Endothelial cell of umbilical vein (primary cell): ENCODE results near the gene UGT1A3. TPM values are rescaled to one million over a fixed set of nuclear protein-coding genes. Genes with fewer than 3 reads are reported as not detected.

Source experiments
- BruUV-seq: library from RNA; stranded (reverse); fragments of 400-500 nt; replicated peaks from 2 replicates; lab custom pipeline; 2021; lab: Mats Ljungman, UMichigan
- CTCF ChIA-PET: fragments of 300-600, 350-600 bp; sonication (Branson Sonifier 250); formaldehyde crosslinking; loops from one replicate; lab custom pipeline; 2021; ENCODE audit warnings: antibody characterized with exemption, inconsistent platforms; lab: Charles Lee
- POLR2A ChIA-PET: fragments of 300-600, 350-600 bp; sonication (Branson Sonifier 250); formaldehyde crosslinking; loops from one replicate; lab custom pipeline; 2021; ENCODE audit warnings: antibody characterized with exemption, inconsistent platforms; lab: Charles Lee
- DNase-seq: peaks from one replicate; pipeline ENCODE4 v3.0.0-alpha.2; 2011; ENCODE audit warnings: low read depth, low spot score
- FAIRE-seq: peaks from 2 replicates; lab custom pipeline; 2011; peaks lifted over from hg19 to GRCh38; lab: Jason Lieb, UNC
- H2AFZ ChIP-seq: 2 replicates; pipeline ENCODE4 v1.6.0; 2012; ENCODE audit warnings: low read depth, low read length, control low read depth, inconsistent platforms
- H3K27ac ChIP-seq: 2 replicates; pipeline ENCODE4 v1.5.1; 2011; ENCODE audit warnings: low read depth, mild to moderate bottlenecking, control low read depth, low read length, moderate library complexity; ENCODE audit not compliant: insufficient read depth
- H3K27me3 ChIP-seq, 2 experiments: 2 replicates each; pipeline versions ENCODE4 v1.6.0 to v1.6.1; 2011; ENCODE audit warnings: low read length in 2 of 2, mixed read lengths in 1 of 2; ENCODE audit not compliant: control insufficient read depth in 2 of 2, insufficient read depth in 2 of 2
- H3K36me3 ChIP-seq, 2 experiments: 2 replicates in 1 of 2; 3 replicates in 1 of 2; pipeline ENCODE4 v1.5.1; 2011; ENCODE audit warnings: low read length in 2 of 2, mild to moderate bottlenecking in 1 of 2, moderate library complexity in 1 of 2; ENCODE audit not compliant: control insufficient read depth in 2 of 2, insufficient read depth in 2 of 2; ENCODE audit errors: extremely low read depth in 1 of 2
- H3K4me1 ChIP-seq: 3 replicates; pipeline ENCODE4 v1.5.1; 2011; ENCODE audit warnings: mild to moderate bottlenecking, low read length; ENCODE audit not compliant: control insufficient read depth, insufficient read depth; ENCODE audit errors: extremely low read depth
- H3K4me2 ChIP-seq: 2 replicates; pipeline ENCODE4 v1.6.1; 2011; ENCODE audit warnings: low read length, control low read depth, mixed read lengths; ENCODE audit not compliant: insufficient read depth
- H3K4me3 ChIP-seq, 3 experiments: fragments of 200-600 bp in 1 of 3; sonication (generic), shearing (Covaris generic) in 1 of 3; replicated peaks in 1 of 3; 2 replicates each; pipeline ENCODE4 v1.5.1; 2011 to 2016; ENCODE audit warnings: control low read depth in 3 of 3, low read length in 3 of 3, mild to moderate bottlenecking in 2 of 3, inconsistent platforms in 1 of 3, low read depth in 1 of 3, moderate library complexity in 1 of 3; ENCODE audit not compliant: insufficient read depth in 1 of 3
- H3K79me2 ChIP-seq: 2 replicates; pipeline ENCODE4 v1.6.0; 2012; ENCODE audit warnings: low read length, inconsistent platforms; ENCODE audit not compliant: control insufficient read depth, insufficient read depth
- H3K9ac ChIP-seq: replicated peaks from 2 replicates; pipeline ENCODE3; 2011; ENCODE audit warnings: low read length, control low read depth; ENCODE audit not compliant: insufficient read depth; ENCODE audit errors: extremely low read depth
- H3K9me1 ChIP-seq: replicated peaks from 3 replicates; pipeline ENCODE4 v1.6.0; 2011; ENCODE audit warnings: mild to moderate bottlenecking, low read length; ENCODE audit not compliant: control insufficient read depth, insufficient read depth; ENCODE audit errors: extremely low read depth
- H3K9me3 ChIP-seq: replicated peaks from 2 replicates; pipeline ENCODE4 v1.5.1; 2012; ENCODE audit warnings: low read length, inconsistent platforms; ENCODE audit not compliant: control insufficient read depth, insufficient read depth
- H4K20me1 ChIP-seq: replicated peaks from 2 replicates; pipeline ENCODE3; 2011; ENCODE audit warnings: mild to moderate bottlenecking, low read length; ENCODE audit not compliant: control insufficient read depth, insufficient read depth; ENCODE audit errors: extremely low read depth
- CTCF ChIP-seq, 2 donors: IDR thresholded peaks; 1 replicate in 1 of 2; 2 replicates in 1 of 2; pipeline ENCODE4 v1.5.1; 2011; ENCODE audit warnings: low read length in 2 of 2, mild to moderate bottlenecking in 2 of 2, moderate library complexity in 2 of 2, control low read depth in 1 of 2, inconsistent platforms in 1 of 2, low read depth in 1 of 2; ENCODE audit not compliant: insufficient read depth in 1 of 2; ENCODE audit errors: extremely low read depth in 1 of 2
- EZH2 ChIP-seq: IDR thresholded peaks from 2 replicates; pipeline ENCODE4 v1.6.1; 2012; ENCODE audit warnings: borderline replicate concordance, low read depth, mild to moderate bottlenecking, moderate library complexity, low read length, inconsistent platforms; ENCODE audit not compliant: severe bottlenecking
- FOS ChIP-seq: IDR thresholded peaks from 2 replicates; pipeline ENCODE4 v1.6.1; 2011; ENCODE audit warnings: mild to moderate bottlenecking, low read length, moderate library complexity, borderline replicate concordance; ENCODE audit not compliant: insufficient read depth
- GATA2 ChIP-seq: IDR thresholded peaks from 2 replicates; pipeline ENCODE4 v1.7.0; 2011; ENCODE audit warnings: low read depth, mild to moderate bottlenecking, moderate library complexity, mixed read lengths, low read length; ENCODE audit not compliant: insufficient read length, insufficient read depth
- JUN ChIP-seq: IDR thresholded peaks from 2 replicates; pipeline ENCODE4 v1.6.1; 2011; ENCODE audit warnings: borderline replicate concordance, low read depth; ENCODE audit not compliant: insufficient read length, insufficient read depth
- MAX ChIP-seq: IDR thresholded peaks from 2 replicates; pipeline ENCODE4 v1.6.1; 2011; ENCODE audit not compliant: insufficient read depth, insufficient read length
- MYC ChIP-seq: IDR thresholded peaks from one replicate; pipeline ENCODE4 v1.6.1; 2011; ENCODE audit warnings: mild to moderate bottlenecking, low read depth, low read length
- POLR2A ChIP-seq: IDR thresholded peaks from 2 replicates; pipeline ENCODE4 v1.6.1; 2012; ENCODE audit warnings: low read depth, mild to moderate bottlenecking, control low read depth, low read length
- POLR2AphosphoS5 ChIP-seq: IDR thresholded peaks from 2 replicates; pipeline ENCODE4 v1.6.1; 2012; ENCODE audit warnings: low read depth, mild to moderate bottlenecking, control low read depth, low read length, moderate library complexity; ENCODE audit not compliant: insufficient read depth
- dilution Hi-C: fragments of 300-500 bp; cut with MboI; formaldehyde crosslinking; loops from one replicate; pipeline ENCODE4 v1.15.0; 2019; ENCODE audit warnings: low sequenced_read_pairs; ENCODE audit not compliant: extremely low pct_ligation_motif_present
- intact Hi-C: fragments of 100-400 bp; cut with micrococcal nuclease; formaldehyde crosslinking; loops from one replicate; pipeline ENCODE4 v1.10.0; 2022
- polyA plus RNA-seq, 4 experiments: library from polyadenylated mRNA; depleted of rRNA in 3 of 4; stranded (reverse) in 3 of 4; unstranded in 1 of 4; fragments of >200 nt; gene quantifications; 2 replicates each; pipeline versions ENCODE4 v1.2.1 to v1.2.3, GENCODE V29; 2011 to 2012; ENCODE audit warnings: missing spikeins in 1 of 4
- total RNA-seq: library from RNA; stranded (reverse); gene quantifications from 2 replicates; pipeline ENCODE4 v1.2.3, GENCODE V29; 2021

The UGT1A3 gene
- total and polyA plus RNA-seq, 2 donors (not counting 3 experiments of a cell fraction or from before 2014, with no cell fraction given): not detected

- H3K4me3 ChIP-seq: no peak overlapping the region
- H3K36me3 ChIP-seq: no peaks in the 10 kb centered on the region
- no peaks in the 10 kb centered on the region for H3K9me1 ChIP-seq
- H3K9me3 ChIP-seq: no peaks in the 10 kb centered on the region
- TF ChIP-seq POLR2A (no peak), FOS (no peak), POLR2AphosphoS5 (no peak), MAX (no peak), CTCF (IDR thresholded peaks at IDR 0.05; ENCODE audit: extremely low read depth in 1 of 2, insufficient read depth in 1 of 2, low read depth in 1 of 2, low read length in 2 of 2) (no peak), GATA2 (no peak), MYC (no peak), JUN (no peak), EZH2 (no peak)
- no peak for FAIRE-seq
- CTCF ChIA-PET: no interaction called here
- no TSS peak for BruUV-seq
- intact Hi-C loops (no loop called here), dilution Hi-C loops (no loop called here)
- POLR2A ChIA-PET: no interaction called here
- no peak overlapping the region for H2AFZ ChIP-seq
- no peaks in the 10 kb centered on the region for H4K20me1 ChIP-seq
- H3K27me3 ChIP-seq: no peaks in the 10 kb centered on the region
- no peak overlapping the region for H3K4me2 ChIP-seq
- no peak overlapping the region for H3K9ac ChIP-seq
- peaks cover 17% of the 10 kb centered on the region for H3K4me1 ChIP-seq
- H3K79me2 ChIP-seq: no peaks in the 10 kb centered on the region
- no peak for DNase-seq
- no peak overlapping the region for H3K27ac ChIP-seq
Observed at GRCh38 chr2:233691443-233692433, 37.1 kb upstream of the UGT1A3 start.
